Left lung (tissue), 10 donors: ENCODE results near the gene SVIL. TPM values are rescaled to one million over a fixed set of nuclear protein-coding genes. Genes with fewer than 3 reads are reported as not detected.

ENCODE experiments used
- ATAC-seq: fragments of 200-7000 bp; cut with Tn5 transposase; one replicate; pipeline ENCODE4 v1.9.1; 2020; ENCODE audit warnings: moderate library complexity
- DNase-seq, 4 donors: peaks; one replicate each; pipeline ENCODE4 v3.0.0-alpha.2; 2013 to 2020
- H3K27ac ChIP-seq, 2 donors: fragments of 200-600 bp; sonication (generic) in 1 of 2; one replicate each; pipeline versions ENCODE4 v1.5.0 to v1.8.0; 2020 to 2021
- H3K27me3 ChIP-seq, 2 donors: fragments of 200-600 bp; sonication (generic) in 1 of 2; one replicate each; pipeline versions ENCODE4 v1.5.0 to v1.8.0; 2020 to 2021
- H3K36me3 ChIP-seq, 2 donors: fragments of 200-600 bp; sonication (generic) in 1 of 2; one replicate each; pipeline versions ENCODE4 v1.5.0 to v1.8.0; 2020 to 2021
- H3K4me1 ChIP-seq, 2 donors: fragments of 200-600 bp; one replicate each; pipeline ENCODE4 v1.8.0; 2021
- H3K4me3 ChIP-seq, 2 donors: fragments of 200-600 bp; sonication (generic) in 1 of 2; one replicate each; pipeline versions ENCODE4 v1.5.0 to v1.8.0; 2020 to 2021; ENCODE audit warnings: mild to moderate bottlenecking in 1 of 2
- H3K9me3 ChIP-seq, 2 donors: fragments of 200-600 bp; sonication (generic) in 1 of 2; one replicate each; pipeline versions ENCODE4 v1.5.0 to v1.8.0; 2020 to 2021
- CTCF ChIP-seq, 2 donors: fragments of 200-600 bp; sonication (generic) in 1 of 2; IDR thresholded peaks; one replicate each; pipeline versions ENCODE4 v1.5.0 to v1.8.0; 2021; ENCODE audit warnings: antibody characterized with exemption in 2 of 2
- intact Hi-C, 2 donors: fragments of 100-400 bp; cut with DNase I; formaldehyde crosslinking; loops; one replicate each; pipeline versions ENCODE4 v1.11.2 to v1.14.2; 2022
- polyA plus RNA-seq, 6 donors: library from polyadenylated mRNA; unstranded; fragments of 120-200 nt; gene quantifications; one replicate each; pipeline ENCODE4 v1.2.1, GENCODE V29; 2013; ENCODE audit not compliant: insufficient read length in 6 of 6
- total RNA-seq, 2 donors: library from RNA; stranded (reverse); fragmentation: NEBNext Ultra II Directional; extraction: Animal tissue kit (Norgen Biotek cat#: 25700); gene quantifications; one replicate each; pipeline ENCODE4 v1.2.1, GENCODE V29; 2021
- donor health status: DM: no; HTN: yes; CAD: no.
- donor health status: DM: no; HTN: no; CAD: no.

SVIL gene
- total and polyA plus RNA-seq, 8 donors = 49.3 to 103 (median 54.9) TPM

GRCh38 chr10:29529146-29529545 lies 105.6 kb downstream of the SVIL start:
- Histone ChIP-seq H3K4me1 (no peaks in the 10 kb centered on the region), H3K27ac (no peak overlapping the region), H3K27me3 (no peaks in the 10 kb centered on the region), H3K36me3 (peaks cover 0 to 69% of the 10 kb centered on the region in 2 donors), H3K4me3 (no peak overlapping the region), H3K9me3 (no peaks in the 10 kb centered on the region)
- DNase-seq = no peak
- TF ChIP-seq CTCF (IDR thresholded peaks at IDR 0.05) = no peak
- intact Hi-C loops = no loop called here
- ATAC-seq = no peak

- no peak for ATAC-seq
These were observed 109.0 kb downstream of the SVIL start for GRCh38 chr10:29525762-29526161.

GRCh38 chr10:29524720-29525119 lies 110.1 kb downstream of the SVIL start:
- no peak for TF ChIP-seq CTCF (IDR thresholded peaks at IDR 0.05)
- H3K36me3 ChIP-seq = peaks cover 0 to 95% of the 10 kb centered on the region in 2 donors
- no peak for ATAC-seq
- H3K27me3 ChIP-seq = no peaks in the 10 kb centered on the region
- DNase-seq = no peak
- H3K4me1 ChIP-seq = no peaks in the 10 kb centered on the region
- no peak overlapping the region for H3K4me3 ChIP-seq
- H3K27ac ChIP-seq = no peak overlapping the region
- intact Hi-C loops = no loop called here
- no peaks in the 10 kb centered on the region for H3K9me3 ChIP-seq

More at GRCh38 chr10:29525762-29526161, 109.0 kb downstream of the SVIL start:
- Histone ChIP-seq H3K4me1 (no peaks in the 10 kb centered on the region), H3K36me3 (peaks cover 0 to 95% of the 10 kb centered on the region in 2 donors), H3K4me3 (no peak overlapping the region), H3K27me3 (no peaks in the 10 kb centered on the region), H3K9me3 (no peaks in the 10 kb centered on the region), H3K27ac (no peak overlapping the region)
- DNase-seq = no peak
- no peak for TF ChIP-seq CTCF (IDR thresholded peaks at IDR 0.05)
- intact Hi-C loops = no loop called here

- H3K4me3 ChIP-seq = no peak overlapping the region
- no peak for ATAC-seq
- peaks cover 0 to 95% of the 10 kb centered on the region in 2 donors for H3K36me3 ChIP-seq
- no peaks in the 10 kb centered on the region for H3K4me1 ChIP-seq
- no peak overlapping the region for H3K27ac ChIP-seq
- no peaks in the 10 kb centered on the region for H3K27me3 ChIP-seq
- no peaks in the 10 kb centered on the region for H3K9me3 ChIP-seq
- no peak for DNase-seq
- TF ChIP-seq CTCF (IDR thresholded peaks at IDR 0.05) = no peak
- intact Hi-C loops = no loop called here
These were observed 110.5 kb downstream of the SVIL start for GRCh38 chr10:29524294-29524693.

GRCh38 chr10:29522918-29523317 lies 111.9 kb downstream of the SVIL start:
- TF ChIP-seq CTCF (IDR thresholded peaks at IDR 0.05) = no peak
- no peaks in the 10 kb centered on the region for H3K4me1 ChIP-seq
- DNase-seq = no peak
- H3K9me3 ChIP-seq = no peaks in the 10 kb centered on the region
- H3K4me3 ChIP-seq = no peak overlapping the region
- intact Hi-C loops = no loop called here
- no peaks in the 10 kb centered on the region for H3K27me3 ChIP-seq
- ATAC-seq = no peak
- H3K36me3 ChIP-seq = peaks cover 0 to 98% of the 10 kb centered on the region in 2 donors
- H3K27ac ChIP-seq = peak overlapping the region in 1 of 2 donors; percentile 23
